Fibroblast of skin of right quadriceps (primary cell): ENCODE data around the gene VEZT.

Source experiments
- DNase-seq: peaks from one replicate; pipeline ENCODE4 v3.0.0-alpha.2; 2013

VEZT gene

GRCh38 chr12:95200128-95200894, 17.3 kb upstream of the VEZT start:
- DNase-seq: no peak

GRCh38 chr12:95201056-95201670, 16.4 kb upstream of the VEZT start:
- DNase-seq: peak; percentile 75

GRCh38 chr12:95202691-95203486, 14.7 kb upstream of the VEZT start:
- peak; percentile 56 for DNase-seq

GRCh38 chr12:95203487-95204030, 14.0 kb upstream of the VEZT start:
- DNase-seq: no peak

GRCh38 chr12:95204141-95204866, 13.3 kb upstream of the VEZT start:
- peak; percentile 95 for DNase-seq

- DNase-seq: no peak
Measured at GRCh38 chr12:95205016-95205624, 12.5 kb upstream of the VEZT start.

- peak; percentile 77 for DNase-seq
Measured at GRCh38 chr12:95205685-95206084, 11.9 kb upstream of the VEZT start.

GRCh38 chr12:95206916-95207315, 10.7 kb upstream of the VEZT start:
- no peak for DNase-seq

- DNase-seq: no peak
Measured at GRCh38 chr12:95207407-95207806, 10.2 kb upstream of the VEZT start.

GRCh38 chr12:95208678-95209077, 8.9 kb upstream of the VEZT start:
- no peak for DNase-seq

- DNase-seq: no peak
Measured at GRCh38 chr12:95212586-95212985, 5.0 kb upstream of the VEZT start.

GRCh38 chr12:95213119-95213518, 4.5 kb upstream of the VEZT start:
- DNase-seq: no peak

GRCh38 chr12:95213928-95214327, 3.7 kb upstream of the VEZT start:
- DNase-seq: no peak

- no peak for DNase-seq
Measured at GRCh38 chr12:95214466-95214865, 3.1 kb upstream of the VEZT start.

GRCh38 chr12:95215949-95216348, 1.7 kb upstream of the VEZT start:
- peak; percentile 69 for DNase-seq

- no peak for DNase-seq
Measured at GRCh38 chr12:95216711-95217376, 763 bp upstream of the VEZT start.

- peak; percentile 60 for DNase-seq
Measured at GRCh38 chr12:95218150-95219133, 835 bp downstream of the VEZT start.

- DNase-seq: no peak
Measured at GRCh38 chr12:95220190-95220589, 2.6 kb downstream of the VEZT start.

GRCh38 chr12:95220726-95221125, 3.1 kb downstream of the VEZT start:
- DNase-seq: no peak
